ENCODE data around the gene LRRN3.
"Not testable (repeated sequence)": the region's sequence is repeated elsewhere in the genome, so short reads cannot be mapped to it uniquely, and the experiment has no call there.

The LRRN3 gene

GRCh38 chr7:111067251-111067650 lies 23.7 kb upstream of the LRRN3 start:
- H3K27ac ChIP-seq: no peak overlapping the region
- no peak for TF ChIP-seq CTCF (conservative IDR thresholded peaks at IDR 0.05)
- no peak for TF ChIP-seq ZFX (IDR thresholded peaks at IDR 0.05)

- TF ChIP-seq CTCF (conservative IDR thresholded peaks at IDR 0.05) (no peak), ZFX (IDR thresholded peaks at IDR 0.05) (no peak)
- H3K27ac ChIP-seq: no peak overlapping the region
These were observed 23.2 kb upstream of the LRRN3 start for GRCh38 chr7:111067682-111068081.

GRCh38 chr7:111068618-111069017 lies 22.3 kb upstream of the LRRN3 start:
- no peak for TF ChIP-seq ZFX (IDR thresholded peaks at IDR 0.05)
- TF ChIP-seq CTCF (conservative IDR thresholded peaks at IDR 0.05): no peak

GRCh38 chr7:111071556-111071955 lies 19.4 kb upstream of the LRRN3 start:
- no peak for TF ChIP-seq CTCF (conservative IDR thresholded peaks at IDR 0.05)
- TF ChIP-seq ZFX (IDR thresholded peaks at IDR 0.05): no peak
- H3K27ac ChIP-seq: no peak overlapping the region

More at GRCh38 chr7:111068618-111069017, 22.3 kb upstream of the LRRN3 start:
- H3K27ac ChIP-seq: no peak overlapping the region

GRCh38 chr7:111072658-111073057 lies 18.3 kb upstream of the LRRN3 start:
- not testable (repeated sequence) for H3K27ac ChIP-seq

- TF ChIP-seq ZFX (IDR thresholded peaks at IDR 0.05) (no peak), CTCF (conservative IDR thresholded peaks at IDR 0.05) (no peak)
- no peak overlapping the region for H3K27ac ChIP-seq
These were observed 16.7 kb upstream of the LRRN3 start for GRCh38 chr7:111074071-111074747.

- H3K27ac ChIP-seq: no peak overlapping the region
- no peak for TF ChIP-seq ZFX (IDR thresholded peaks at IDR 0.05)
- no peak for TF ChIP-seq CTCF (conservative IDR thresholded peaks at IDR 0.05)
These were observed 16.2 kb upstream of the LRRN3 start for GRCh38 chr7:111074748-111075146.

GRCh38 chr7:111075498-111075897 lies 15.4 kb upstream of the LRRN3 start:
- H3K27ac ChIP-seq: no peak overlapping the region
- TF ChIP-seq CTCF (conservative IDR thresholded peaks at IDR 0.05): no peak
- no peak for TF ChIP-seq ZFX (IDR thresholded peaks at IDR 0.05)
